RWPE2 (cell line): ENCODE data around the gene WDR55.
"Not testable (repeated sequence)": the region's sequence is repeated elsewhere in the genome, so short reads cannot be mapped to it uniquely, and the experiment has no call there.

Experiments
- ATAC-seq: fragments of 200-7000 bp; cut with Tn5 transposase; 3 replicates; pipeline ENCODE4 v1.9.1; 2021; ENCODE audit warnings: low read depth
- DNase-seq: peaks from one replicate; pipeline ENCODE4 v3.0.0-alpha.2; 2020; ENCODE audit warnings: low spot score
- H3K27ac ChIP-seq: fragments of 450-650 bp; 2 replicates; pipeline ENCODE4 v1.5.1; 2017; ENCODE audit warnings: mild to moderate bottlenecking; ENCODE audit not compliant: poor library complexity, severe bottlenecking
- H3K27me3 ChIP-seq: fragments of 250-450 bp; sonication (Bioruptor Pico); 2 replicates; pipeline ENCODE4 v1.5.1; 2021; ENCODE audit warnings: mild to moderate bottlenecking, moderate library complexity; ENCODE audit not compliant: insufficient read depth, poor library complexity, severe bottlenecking
- H3K36me3 ChIP-seq: fragments of 250-450 bp; sonication (Bioruptor Pico); 2 replicates; pipeline ENCODE4 v1.5.1; 2020; ENCODE audit warnings: low read depth, mild to moderate bottlenecking, moderate library complexity
- H3K4me1 ChIP-seq: fragments of 250-450 bp; sonication (Bioruptor Pico); 2 replicates; pipeline ENCODE4 v1.5.1; 2021; ENCODE audit warnings: mild to moderate bottlenecking, moderate library complexity; ENCODE audit not compliant: insufficient read depth, poor library complexity, severe bottlenecking
- H3K4me3 ChIP-seq: fragments of 250-450 bp; sonication (Bioruptor Pico); 2 replicates; pipeline ENCODE4 v1.5.1; 2021; ENCODE audit warnings: mild to moderate bottlenecking, moderate library complexity; ENCODE audit not compliant: severe bottlenecking
- H3K9me3 ChIP-seq: fragments of 250-450 bp; sonication (Bioruptor Pico); 2 replicates; pipeline ENCODE4 v1.5.1; 2021; ENCODE audit warnings: mild to moderate bottlenecking, moderate library complexity; ENCODE audit not compliant: severe bottlenecking
- TF ChIP-seq, protein P1 (sequence below): fragments of 450-650 bp; IDR thresholded peaks from one replicate; pipeline ENCODE4 v1.5.1; 2017; ENCODE audit warnings: mild to moderate bottlenecking, moderate library complexity; ENCODE audit not compliant: poor library complexity, severe bottlenecking

Gene WDR55

DNA sequence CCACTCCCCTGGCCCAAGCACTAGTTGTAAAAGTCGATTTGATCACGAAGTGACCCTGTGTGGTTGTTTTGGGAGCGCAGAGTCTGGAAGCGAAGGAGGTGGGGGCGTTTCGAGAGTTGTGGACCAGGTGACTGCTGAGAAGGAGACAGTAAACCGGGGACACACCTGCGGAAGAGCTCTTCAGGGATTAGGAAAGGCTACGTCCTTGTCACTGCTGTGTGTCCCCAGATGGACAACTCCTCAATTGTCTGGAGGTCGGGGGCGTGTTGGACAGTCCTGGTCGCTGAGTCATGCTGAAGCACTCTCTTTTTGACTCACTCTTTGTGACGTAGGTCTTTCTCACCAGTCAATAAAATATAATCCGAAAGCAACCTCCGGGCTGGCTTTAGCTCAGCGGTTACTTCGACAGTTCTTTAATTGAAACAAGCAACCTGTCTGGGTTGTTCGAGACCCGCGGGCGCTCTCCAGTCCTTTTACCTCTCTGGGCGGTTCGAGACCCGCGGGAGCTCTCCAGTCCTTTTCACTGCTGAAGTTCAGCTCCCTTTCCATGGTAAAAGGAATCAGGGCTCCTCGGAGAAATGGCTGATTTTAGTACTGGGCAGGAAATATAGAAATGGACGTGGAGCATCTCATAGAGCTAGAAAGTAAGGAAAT is 46.3 kb downstream of the WDR55 start:
- peak overlapping the region; percentile 51 for H3K4me3 ChIP-seq
- peak overlapping the region; percentile 47 for H3K27ac ChIP-seq
- H3K36me3 ChIP-seq, result peaks cover 7% of the 10 kb centered on the region
- TF ChIP-seq, protein P1, sequence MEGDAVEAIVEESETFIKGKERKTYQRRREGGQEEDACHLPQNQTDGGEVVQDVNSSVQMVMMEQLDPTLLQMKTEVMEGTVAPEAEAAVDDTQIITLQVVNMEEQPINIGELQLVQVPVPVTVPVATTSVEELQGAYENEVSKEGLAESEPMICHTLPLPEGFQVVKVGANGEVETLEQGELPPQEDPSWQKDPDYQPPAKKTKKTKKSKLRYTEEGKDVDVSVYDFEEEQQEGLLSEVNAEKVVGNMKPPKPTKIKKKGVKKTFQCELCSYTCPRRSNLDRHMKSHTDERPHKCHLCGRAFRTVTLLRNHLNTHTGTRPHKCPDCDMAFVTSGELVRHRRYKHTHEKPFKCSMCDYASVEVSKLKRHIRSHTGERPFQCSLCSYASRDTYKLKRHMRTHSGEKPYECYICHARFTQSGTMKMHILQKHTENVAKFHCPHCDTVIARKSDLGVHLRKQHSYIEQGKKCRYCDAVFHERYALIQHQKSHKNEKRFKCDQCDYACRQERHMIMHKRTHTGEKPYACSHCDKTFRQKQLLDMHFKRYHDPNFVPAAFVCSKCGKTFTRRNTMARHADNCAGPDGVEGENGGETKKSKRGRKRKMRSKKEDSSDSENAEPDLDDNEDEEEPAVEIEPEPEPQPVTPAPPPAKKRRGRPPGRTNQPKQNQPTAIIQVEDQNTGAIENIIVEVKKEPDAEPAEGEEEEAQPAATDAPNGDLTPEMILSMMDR, result no peak
- ATAC-seq (peak; percentile 92), DNase-seq (peak; percentile 93)
- no peaks in the 10 kb centered on the region for H3K9me3 ChIP-seq
- H3K27me3 ChIP-seq, result no peaks in the 10 kb centered on the region
- peaks cover 4% of the 10 kb centered on the region for H3K4me1 ChIP-seq

DNA sequence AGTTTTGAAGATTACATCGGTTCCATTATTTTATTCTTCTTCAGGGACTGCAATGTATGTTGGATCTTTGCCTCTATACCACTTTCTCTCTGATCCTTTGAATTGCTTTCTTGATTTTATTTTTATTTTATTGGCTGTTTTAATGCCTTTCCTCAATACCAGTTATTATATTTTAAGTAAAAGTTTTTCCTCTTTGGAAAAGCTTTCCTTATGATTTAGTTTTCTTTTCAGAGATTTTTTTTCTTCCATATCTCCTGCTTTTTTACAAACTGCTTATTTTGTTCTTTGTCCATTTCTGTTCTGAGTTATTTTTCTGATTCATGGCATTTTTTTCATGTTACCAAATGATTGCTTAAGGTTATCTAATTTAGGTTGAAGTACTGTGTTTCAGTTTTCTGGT is 47.1 kb downstream of the WDR55 start:
- TF ChIP-seq, protein P1, result no peak
- Histone ChIP-seq H3K27ac (no peak overlapping the region), H3K4me1 (peaks cover 4% of the 10 kb centered on the region), H3K4me3 (no peak overlapping the region), H3K27me3 (no peaks in the 10 kb centered on the region), H3K36me3 (no peaks in the 10 kb centered on the region), H3K9me3 (no peaks in the 10 kb centered on the region)
- DNase-seq (no peak), ATAC-seq (no peak)

DNA sequence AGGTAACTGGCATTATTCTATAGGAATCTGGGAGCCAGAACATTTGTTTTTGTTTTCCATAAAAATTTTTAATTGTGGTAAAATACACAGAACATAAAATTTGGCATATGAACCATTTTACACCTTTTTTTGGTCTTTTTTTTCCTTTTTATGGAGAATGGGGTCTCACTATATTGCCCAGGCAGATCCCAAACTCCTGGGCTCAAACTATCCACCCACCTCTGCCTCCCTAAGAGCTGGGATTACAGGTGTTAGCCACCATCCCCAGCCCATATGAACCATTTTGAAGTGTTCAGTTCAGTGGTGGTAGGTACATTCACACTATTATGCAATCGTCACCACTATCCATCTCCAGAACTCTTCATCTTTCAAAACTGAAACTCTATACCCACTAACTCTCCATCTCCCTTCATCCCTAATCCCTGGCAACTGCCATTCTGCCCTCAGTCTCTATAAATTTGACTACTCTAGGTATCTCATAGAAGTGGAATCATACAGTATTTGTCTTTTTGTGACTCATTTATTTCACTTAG is 48.9 kb downstream of the WDR55 start:
- Histone ChIP-seq H3K9me3 (no peaks in the 10 kb centered on the region), H3K27ac (no peak overlapping the region), H3K4me1 (peaks cover 4% of the 10 kb centered on the region), H3K4me3 (no peak overlapping the region), H3K27me3 (no peaks in the 10 kb centered on the region), H3K36me3 (no peaks in the 10 kb centered on the region)
- ATAC-seq (no peak), DNase-seq (no peak)
- TF ChIP-seq, protein P1, result no peak

DNA sequence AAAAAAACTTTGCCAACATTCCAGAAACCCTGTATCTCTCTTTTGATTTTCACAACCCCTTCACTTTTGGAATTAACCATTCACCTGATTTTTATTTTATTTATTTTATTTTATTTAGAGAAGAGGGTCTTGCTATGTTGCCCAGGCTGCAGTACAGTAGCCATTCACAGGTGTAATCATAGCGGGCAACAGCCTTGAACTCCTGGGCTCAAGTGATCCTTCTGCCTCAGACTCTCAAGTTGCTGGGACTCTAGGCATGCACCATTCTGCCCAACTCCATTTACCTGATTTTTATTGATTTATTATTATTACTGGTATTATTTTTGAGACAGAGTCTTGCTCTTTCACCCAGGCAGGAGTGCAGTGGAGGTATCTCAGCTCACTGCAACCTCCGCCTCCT is 51.5 kb downstream of the WDR55 start:
- H3K9me3 ChIP-seq, result not testable (repeated sequence)

DNA sequence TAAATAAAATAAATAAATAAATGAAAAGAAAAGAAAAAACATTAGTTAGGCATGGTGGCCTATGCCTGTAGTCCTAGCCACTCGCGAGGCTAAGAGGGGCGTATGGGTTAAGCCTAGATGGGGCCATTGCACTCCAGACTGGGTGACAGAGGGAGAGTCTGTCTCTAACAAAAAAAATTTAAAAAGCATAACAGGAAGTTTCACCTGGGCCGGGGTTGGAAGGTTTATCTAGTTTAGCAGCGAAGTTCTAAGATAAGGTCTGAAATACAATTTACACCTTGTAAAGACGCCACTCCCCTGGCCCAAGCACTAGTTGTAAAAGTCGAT is 53.5 kb downstream of the WDR55 start:
- Histone ChIP-seq H3K27ac (peak overlapping the region; percentile 6), H3K27me3 (no peaks in the 10 kb centered on the region), H3K9me3 (no peaks in the 10 kb centered on the region), H3K4me1 (no peaks in the 10 kb centered on the region), H3K4me3 (peak overlapping the region; percentile 24), H3K36me3 (no peaks in the 10 kb centered on the region)
- no peak for DNase-seq
- ATAC-seq, result no peak
- TF ChIP-seq, protein P1, result no peak

More for the DNA sequence above, 51.5 kb downstream of the WDR55 start:
- H3K27ac ChIP-seq, ATAC-seq, H3K4me3 ChIP-seq, H3K36me3 ChIP-seq, DNase-seq, H3K27me3 ChIP-seq, H3K4me1 ChIP-seq: not testable (repeated sequence)

DNA sequence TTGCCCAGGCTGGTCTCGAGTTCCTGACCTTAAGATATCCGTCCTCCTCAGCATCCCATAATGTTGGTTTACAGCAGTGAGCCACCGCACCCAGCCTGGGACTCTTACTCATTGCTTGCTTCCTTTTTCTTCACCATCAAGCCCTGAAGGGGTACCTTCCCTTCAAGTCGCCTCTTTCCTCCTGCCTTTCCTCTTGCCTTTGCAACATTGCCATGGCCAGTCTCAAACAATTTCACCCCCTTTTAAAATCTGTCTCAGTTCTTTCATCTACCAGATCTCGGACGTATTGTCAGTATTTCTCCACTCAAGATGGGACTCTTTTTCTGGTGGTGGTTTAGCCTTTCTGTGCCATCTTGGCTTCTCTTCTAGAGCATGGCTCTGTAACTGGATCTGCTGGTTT is 56.0 kb downstream of the WDR55 start:
- not testable (repeated sequence) for H3K4me1 ChIP-seq, H3K4me3 ChIP-seq, H3K27me3 ChIP-seq, H3K9me3 ChIP-seq, ATAC-seq, DNase-seq, H3K36me3 ChIP-seq, H3K27ac ChIP-seq

DNA sequence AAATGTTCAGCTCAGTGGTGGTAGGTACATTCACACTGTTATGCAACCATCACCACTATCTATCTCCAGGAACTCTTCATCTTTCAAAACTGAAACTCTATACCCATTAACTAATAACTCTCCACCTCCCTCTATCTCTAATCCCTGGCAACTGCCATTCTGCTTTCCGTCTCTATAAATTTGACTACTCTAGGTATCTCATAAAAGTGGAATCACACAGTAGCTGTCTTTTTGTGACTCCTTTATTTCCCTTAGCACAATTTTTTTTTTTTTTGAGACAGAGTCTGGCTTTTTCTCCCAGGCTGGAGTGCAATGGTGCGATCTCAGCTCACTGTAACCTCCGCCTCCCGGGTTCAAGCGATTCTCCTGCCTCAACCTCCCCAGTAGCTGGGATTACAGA is 56.7 kb downstream of the WDR55 start:
- DNase-seq, H3K9me3 ChIP-seq, H3K27ac ChIP-seq, H3K36me3 ChIP-seq, ATAC-seq, H3K27me3 ChIP-seq, H3K4me1 ChIP-seq, H3K4me3 ChIP-seq: not testable (repeated sequence)
